HepG2 (cell line): ENCODE measurements around the gene RABGAP1. TPM values are rescaled to one million over a fixed set of nuclear protein-coding genes. Genes with fewer than 3 reads are reported as not detected.
A peak's percentile ranks its signal among the peaks of the same experiment; 100 is the strongest.

Source experiments
- GPN1 ChIP-seq: sonication (generic); formaldehyde crosslinking; IDR thresholded peaks from 2 replicates; pipeline ENCODE4 v1.5.1; 2020; ENCODE audit warnings: missing genetic modification reagents, borderline replicate concordance
- HIVEP1 ChIP-seq: sonication (generic); formaldehyde crosslinking; IDR thresholded peaks from 2 replicates; pipeline ENCODE4 v1.4.0; 2020; ENCODE audit warnings: mild to moderate bottlenecking, missing genetic modification reagents
- HOXD1 ChIP-seq: sonication (generic); formaldehyde crosslinking; IDR thresholded peaks from 2 replicates; pipeline ENCODE4 v1.5.0; 2020; ENCODE audit warnings: missing genetic modification reagents
- KLF15 ChIP-seq: sonication (generic); formaldehyde crosslinking; IDR thresholded peaks from 2 replicates; pipeline ENCODE4 v1.8.1; 2023; ENCODE audit warnings: borderline replicate concordance, mild to moderate bottlenecking, inconsistent platforms, missing genetic modification reagents, mixed read lengths
- MBD4 ChIP-seq: IDR thresholded peaks from 2 replicates; pipeline ENCODE4 v1.6.1; 2012; ENCODE audit warnings: low read length, inconsistent platforms, borderline replicate concordance
- MIER2 ChIP-seq: IDR thresholded peaks from 2 replicates; pipeline ENCODE4 v1.6.1; 2016; ENCODE audit warnings: missing biosample characterization, missing genetic modification reagents
- RCOR2 ChIP-seq: IDR thresholded peaks from 2 replicates; pipeline ENCODE4 v1.6.1; 2016; ENCODE audit warnings: missing biosample characterization, missing genetic modification reagents
- ZC3H13 ChIP-seq: sonication (generic); formaldehyde crosslinking; IDR thresholded peaks from 2 replicates; pipeline ENCODE4 v1.8.1; 2023; ENCODE audit warnings: mild to moderate bottlenecking, missing genetic modification reagents, moderate library complexity
- ZGPAT ChIP-seq: IDR thresholded peaks from 2 replicates; pipeline ENCODE4 v1.6.1; 2016; ENCODE audit warnings: mild to moderate bottlenecking
- ZNF441 ChIP-seq: sonication (generic); formaldehyde crosslinking; IDR thresholded peaks from 2 replicates; pipeline ENCODE4 v1.7.0; 2021; ENCODE audit warnings: missing genetic modification reagents, borderline replicate concordance
- ZNF563 ChIP-seq: sonication (generic); formaldehyde crosslinking; IDR thresholded peaks from 2 replicates; pipeline ENCODE4 v1.8.0; 2022; ENCODE audit warnings: mild to moderate bottlenecking, moderate library complexity, missing genetic modification reagents
- polyA plus RNA-seq, 8 experiments: library from polyadenylated mRNA; depleted of rRNA in 3 of 8; stranded (reverse) in 7 of 8; unstranded in 1 of 8; fragments of >200 nt; fragmentation: Illumina TruSeq in 4 of 8; extraction: Trizol in 4 of 8; gene quantifications; 2 replicates each; pipeline versions ENCODE4 v1.2.1 to v1.2.3, GENCODE V29; 2011 to 2016; ENCODE audit warnings: low read depth in 4 of 8, missing spikeins in 1 of 8, mixed read lengths in 1 of 8; ENCODE audit not compliant: insufficient read depth in 1 of 8
- total RNA-seq, 5 experiments: library from RNA; depleted of rRNA; stranded (reverse); fragments of >200 nt; fragmentation: Illumina TruSeq; extraction: Trizol; gene quantifications; 2 replicates each; pipeline ENCODE4 v1.2.3, GENCODE V29; 2016; ENCODE audit warnings: low read depth in 1 of 5
- TF ChIP-seq, protein P1 (sequence below), 2 experiments: sonication (generic) in 1 of 2; formaldehyde crosslinking in 1 of 2; IDR thresholded peaks; 2 replicates each; pipeline versions ENCODE4 v1.5.1 to v1.6.1; 2011 to 2020; ENCODE audit warnings: borderline replicate concordance in 1 of 2, low read depth in 1 of 2, low read length in 1 of 2, mild to moderate bottlenecking in 1 of 2, missing genetic modification reagents in 1 of 2, moderate library complexity in 1 of 2
- TF ChIP-seq, protein P2 (sequence below): sonication (generic); formaldehyde crosslinking; IDR thresholded peaks from 2 replicates; pipeline ENCODE4 v1.5.0; 2020; ENCODE audit warnings: mild to moderate bottlenecking, missing genetic modification reagents
- TF ChIP-seq, protein P3 (sequence below): IDR thresholded peaks from 2 replicates; pipeline ENCODE4 v1.6.1; 2016
- TF ChIP-seq, protein P4 (sequence below), 2 experiments: sonication (generic) in 1 of 2; formaldehyde crosslinking in 1 of 2; IDR thresholded peaks; 2 replicates each; pipeline versions ENCODE4 v1.4.0 to v1.6.1; 2016 to 2020; ENCODE audit warnings: borderline replicate concordance in 1 of 2, low read depth in 1 of 2, mild to moderate bottlenecking in 1 of 2, missing genetic modification reagents in 1 of 2

Gene RABGAP1
- total and polyA plus RNA-seq, 2 of the 13 experiments (the other 11 are each of a cell fraction or from before 2014, with no cell fraction given) = 19.1 to 19.3 TPM

GRCh38 chr9:122940749-122941581, at the start of gene RABGAP1 (continued):
- peak; percentile 65; the same call in 1 of the 2 replicates for TF ChIP-seq HOXD1 (CRISPR knock-in tag)
- no peak for TF ChIP-seq GPN1 (CRISPR knock-in tag)
- TF ChIP-seq, protein P1, sequence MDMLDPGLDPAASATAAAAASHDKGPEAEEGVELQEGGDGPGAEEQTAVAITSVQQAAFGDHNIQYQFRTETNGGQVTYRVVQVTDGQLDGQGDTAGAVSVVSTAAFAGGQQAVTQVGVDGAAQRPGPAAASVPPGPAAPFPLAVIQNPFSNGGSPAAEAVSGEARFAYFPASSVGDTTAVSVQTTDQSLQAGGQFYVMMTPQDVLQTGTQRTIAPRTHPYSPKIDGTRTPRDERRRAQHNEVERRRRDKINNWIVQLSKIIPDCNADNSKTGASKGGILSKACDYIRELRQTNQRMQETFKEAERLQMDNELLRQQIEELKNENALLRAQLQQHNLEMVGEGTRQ (IDR thresholded peaks at IDR 0.05; ENCODE audit: low read depth, low read length) = no peak
- TF ChIP-seq, protein P1 (CRISPR knock-in tag; IDR thresholded peaks at IDR 0.05; ENCODE audit: borderline replicate concordance) = no peak
- TF ChIP-seq ZGPAT = peak; percentile 64
- TF ChIP-seq, protein P2, sequence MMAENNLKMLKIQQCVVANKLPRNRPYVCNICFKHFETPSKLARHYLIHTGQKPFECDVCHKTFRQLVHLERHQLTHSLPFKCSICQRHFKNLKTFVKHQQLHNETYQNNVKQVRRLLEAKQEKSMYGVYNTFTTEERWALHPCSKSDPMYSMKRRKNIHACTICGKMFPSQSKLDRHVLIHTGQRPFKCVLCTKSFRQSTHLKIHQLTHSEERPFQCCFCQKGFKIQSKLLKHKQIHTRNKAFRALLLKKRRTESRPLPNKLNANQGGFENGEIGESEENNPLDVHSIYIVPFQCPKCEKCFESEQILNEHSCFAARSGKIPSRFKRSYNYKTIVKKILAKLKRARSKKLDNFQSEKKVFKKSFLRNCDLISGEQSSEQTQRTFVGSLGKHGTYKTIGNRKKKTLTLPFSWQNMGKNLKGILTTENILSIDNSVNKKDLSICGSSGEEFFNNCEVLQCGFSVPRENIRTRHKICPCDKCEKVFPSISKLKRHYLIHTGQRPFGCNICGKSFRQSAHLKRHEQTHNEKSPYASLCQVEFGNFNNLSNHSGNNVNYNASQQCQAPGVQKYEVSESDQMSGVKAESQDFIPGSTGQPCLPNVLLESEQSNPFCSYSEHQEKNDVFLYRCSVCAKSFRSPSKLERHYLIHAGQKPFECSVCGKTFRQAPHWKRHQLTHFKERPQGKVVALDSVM (CRISPR knock-in tag) = peak; percentile 74
- 0 out of 2 replicates have a peak, but pooled peaks have one; percentile 25 for TF ChIP-seq HIVEP1 (CRISPR knock-in tag)
- TF ChIP-seq MBD4 = no peak
- TF ChIP-seq ZNF563 (CRISPR knock-in tag) = no peak
- TF ChIP-seq ZC3H13 (CRISPR knock-in tag) = no peak
- TF ChIP-seq ZNF441 = peak; percentile 39; the same call in 1 of the 2 replicates
- TF ChIP-seq RCOR2 (CRISPR knock-in tag) = no peak
- TF ChIP-seq, protein P3, sequence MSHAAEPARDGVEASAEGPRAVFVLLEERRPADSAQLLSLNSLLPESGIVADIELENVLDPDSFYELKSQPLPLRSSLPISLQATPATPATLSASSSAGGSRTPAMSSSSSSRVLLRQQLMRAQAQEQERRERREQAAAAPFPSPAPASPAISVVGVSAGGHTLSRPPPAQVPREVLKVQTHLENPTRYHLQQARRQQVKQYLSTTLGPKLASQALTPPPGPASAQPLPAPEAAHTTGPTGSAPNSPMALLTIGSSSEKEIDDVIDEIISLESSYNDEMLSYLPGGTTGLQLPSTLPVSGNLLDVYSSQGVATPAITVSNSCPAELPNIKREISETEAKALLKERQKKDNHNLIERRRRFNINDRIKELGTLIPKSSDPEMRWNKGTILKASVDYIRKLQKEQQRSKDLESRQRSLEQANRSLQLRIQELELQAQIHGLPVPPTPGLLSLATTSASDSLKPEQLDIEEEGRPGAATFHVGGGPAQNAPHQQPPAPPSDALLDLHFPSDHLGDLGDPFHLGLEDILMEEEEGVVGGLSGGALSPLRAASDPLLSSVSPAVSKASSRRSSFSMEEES (CRISPR knock-in tag) = no peak; the same call in 1 of the 2 replicates
- TF ChIP-seq MIER2 (CRISPR knock-in tag) = no peak
- TF ChIP-seq KLF15 (CRISPR knock-in tag) = 0 out of 2 replicates have a peak, but pooled peaks have one; percentile 42
- TF ChIP-seq, protein P4, sequence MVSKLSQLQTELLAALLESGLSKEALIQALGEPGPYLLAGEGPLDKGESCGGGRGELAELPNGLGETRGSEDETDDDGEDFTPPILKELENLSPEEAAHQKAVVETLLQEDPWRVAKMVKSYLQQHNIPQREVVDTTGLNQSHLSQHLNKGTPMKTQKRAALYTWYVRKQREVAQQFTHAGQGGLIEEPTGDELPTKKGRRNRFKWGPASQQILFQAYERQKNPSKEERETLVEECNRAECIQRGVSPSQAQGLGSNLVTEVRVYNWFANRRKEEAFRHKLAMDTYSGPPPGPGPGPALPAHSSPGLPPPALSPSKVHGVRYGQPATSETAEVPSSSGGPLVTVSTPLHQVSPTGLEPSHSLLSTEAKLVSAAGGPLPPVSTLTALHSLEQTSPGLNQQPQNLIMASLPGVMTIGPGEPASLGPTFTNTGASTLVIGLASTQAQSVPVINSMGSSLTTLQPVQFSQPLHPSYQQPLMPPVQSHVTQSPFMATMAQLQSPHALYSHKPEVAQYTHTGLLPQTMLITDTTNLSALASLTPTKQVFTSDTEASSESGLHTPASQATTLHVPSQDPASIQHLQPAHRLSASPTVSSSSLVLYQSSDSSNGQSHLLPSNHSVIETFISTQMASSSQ (IDR thresholded peaks at IDR 0.05; ENCODE audit: low read depth) = no peak
- TF ChIP-seq, protein P4 (CRISPR knock-in tag; IDR thresholded peaks at IDR 0.05; ENCODE audit: borderline replicate concordance) = peak; percentile 24; the same call in 1 of the 2 replicates
